Stomach (tissue), 9 donors: ENCODE data around the gene HLA-DRA. TPM values are rescaled to one million over a fixed set of nuclear protein-coding genes. Genes with fewer than 3 reads are reported as not detected.
A peak's percentile ranks its signal among the peaks of the same experiment; 100 is the strongest.
"Not testable (repeated sequence)": the region's sequence is repeated elsewhere in the genome, so short reads cannot be mapped to it uniquely, and the experiment has no call there.

Experiments used
- DNase-seq, 2 donors: peaks; one replicate each; pipeline versions ENCODE4 v3.0.0 to v3.0.0-alpha.2; 2013 to 2019
- H3K27ac ChIP-seq, 5 donors: fragments of 200-600 bp in 4 of 5; sonication (generic) in 4 of 5; one replicate each; pipeline ENCODE4 v1.5.1; 2013 to 2019; ENCODE audit warnings: mild to moderate bottlenecking in 1 of 5, moderate library complexity in 1 of 5
- H3K27me3 ChIP-seq, 3 donors: fragments of 200-600 bp; sonication (generic); one replicate each; pipeline ENCODE4 v1.5.1; 2017 to 2019; ENCODE audit warnings: mixed run types in 1 of 3
- H3K36me3 ChIP-seq, 4 donors: fragments of 200-600 bp; sonication (generic); 1 replicate in 3 of 4; 2 replicates in 1 of 4; pipeline ENCODE4 v1.5.1; 2016 to 2019
- H3K4me1 ChIP-seq, 4 donors: fragments of 200-600 bp; sonication (generic); one replicate each; pipeline ENCODE4 v1.5.1; 2016 to 2019
- H3K4me3 ChIP-seq, 4 donors: fragments of 200-600 bp; sonication (generic) in 3 of 4; one replicate each; pipeline ENCODE4 v1.5.1; 2016 to 2019; ENCODE audit warnings: mild to moderate bottlenecking in 1 of 4
- H3K9me3 ChIP-seq, 4 donors: fragments of 200-600 bp; sonication (generic); one replicate each; pipeline ENCODE4 v1.5.1; 2016 to 2019
- CTCF ChIP-seq, 7 experiments: fragments of 450-650 bp in 4 of 7; fragments of 200-600 bp in 3 of 7; sonication (generic) in 3 of 7; IDR thresholded peaks; one replicate each; pipeline ENCODE4 v1.5.1; 2016 to 2019; ENCODE audit warnings: antibody characterized with exemption in 7 of 7, control low read depth in 2 of 7, mild to moderate bottlenecking in 1 of 7
- EP300 ChIP-seq: sonication (generic); formaldehyde crosslinking; IDR thresholded peaks from one replicate; pipeline ENCODE4 v1.6.1; 2017; ENCODE audit warnings: antibody characterized with exemption
- POLR2A ChIP-seq, 4 donors: fragments of 450-650 bp; IDR thresholded peaks; one replicate each; pipeline ENCODE4 v1.6.1; 2016; ENCODE audit warnings: antibody characterized with exemption in 4 of 4, control low read depth in 2 of 4, mild to moderate bottlenecking in 1 of 4, moderate library complexity in 1 of 4
- POLR2AphosphoS5 ChIP-seq, 3 donors: sonication (generic); formaldehyde crosslinking; IDR thresholded peaks; one replicate each; pipeline ENCODE4 v1.6.1; 2016; ENCODE audit warnings: antibody characterized with exemption in 3 of 3
- WGBS, 5 donors: extraction: QIAGEN DNeasy Blood & Tissue Kit in 3 of 5; methylation state at CpG; one replicate each; pipeline versions ENCODE4 v1.1.5 to v1.1.7; 2013 to 2018; 5-methylcytosine and 5-hydroxymethylcytosine counted together
- intact Hi-C: fragments of 100-400 bp; cut with DNase I; formaldehyde crosslinking; loops from one replicate; pipeline ENCODE4 v1.15.1; 2023; ENCODE audit warnings: low total_unique reads
- polyA plus RNA-seq, 3 donors: library from polyadenylated mRNA; stranded (reverse); fragments of 200-250 nt; gene quantifications; one replicate each; pipeline ENCODE4 v1.2.3, GENCODE V29; 2013
- total RNA-seq, 5 donors: library from RNA; depleted of rRNA; stranded (reverse); fragments of >200 nt; gene quantifications; one replicate each; pipeline versions ENCODE4 v1.1.0 to v1.2.3, GENCODE V29; 2014 to 2016
- donor health status: healthy with polysubstance abuse.
- donor health status: Bipolar disorder and iron deficiency.
- donor health status: healthy.

Gene HLA-DRA
- total and polyA plus RNA-seq, 8 donors, result 25.8 to 252 (median 92.7) TPM

DNA sequence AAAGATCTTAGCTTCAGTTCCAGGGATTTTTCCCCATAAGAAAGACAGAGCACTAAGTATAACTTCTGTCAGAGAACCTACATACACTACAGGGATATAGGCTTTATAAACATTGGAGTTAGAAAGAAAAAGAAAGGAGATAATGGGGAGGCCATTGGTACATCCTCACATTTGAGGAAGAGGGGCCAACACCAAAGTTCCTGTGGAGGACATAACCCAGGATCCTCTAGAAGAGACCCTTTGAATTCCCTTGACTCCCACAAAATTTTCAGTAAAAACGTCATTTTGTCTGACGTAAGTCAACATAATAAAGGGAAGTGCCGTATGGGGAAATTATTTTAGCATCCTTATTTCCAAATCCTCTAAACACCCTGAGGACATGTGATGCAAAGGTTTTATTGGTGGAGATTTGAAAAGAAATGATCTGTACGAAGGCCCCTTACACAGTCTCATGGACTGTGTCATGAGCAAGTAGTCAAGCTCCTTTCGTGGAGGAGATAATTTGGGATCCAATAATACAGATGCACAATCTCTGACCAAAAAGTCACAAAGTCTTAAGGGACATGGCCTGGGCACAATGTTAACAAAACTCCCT, 33.2 kb downstream of the HLA-DRA start:
- TF ChIP-seq POLR2A (IDR thresholded peaks at IDR 0.05) (no peak), CTCF (IDR thresholded peaks at IDR 0.05) (no peak), POLR2AphosphoS5 (IDR thresholded peaks at IDR 0.05) (no peak), EP300 (no peak)
- intact Hi-C loops, result no loop called here
- Histone ChIP-seq H3K36me3 (no peaks in the 10 kb centered on the region), H3K27ac (peak overlapping the region in 2 of 5 donors; percentile 22 to 71), H3K4me1 (no peaks in the 10 kb centered on the region), H3K27me3 (peaks cover 0 to 4% (median 0%) of the 10 kb centered on the region in 3 donors), H3K4me3 (no peak overlapping the region), H3K9me3 (peaks cover 0 to 3% (median 0%) of the 10 kb centered on the region in 4 donors)
- WGBS, 5 donors, result 61 to 80% (median 66%) methylated on average over 5 of the region's 5 CpGs
- no peak for DNase-seq

GRCh38 chr6:32473376-32474348, 34.0 kb downstream of the HLA-DRA start:
- DNase-seq, H3K27me3 ChIP-seq, H3K36me3 ChIP-seq, intact Hi-C loops, H3K4me3 ChIP-seq, H3K4me1 ChIP-seq: not testable (repeated sequence)
- WGBS, 5 donors, result 44 to 53% (median 52%) methylated on average over 8 to 10 of the region's 10 CpGs
- Histone ChIP-seq H3K9me3 (peaks cover 0 to 11% (median 0%) of the 10 kb centered on the region in 4 donors), H3K27ac (peak overlapping the region in 3 of 5 donors; percentile 22 to 71 (median 41))

GRCh38 chr6:32475392-32476206, 35.9 kb downstream of the HLA-DRA start:
- Histone ChIP-seq H3K9me3 (peaks cover 0 to 12% (median 0%) of the 10 kb centered on the region in 4 donors), H3K36me3 (no peaks in the 10 kb centered on the region), H3K4me1 (no peaks in the 10 kb centered on the region), H3K27me3 (peaks cover 0 to 4% (median 0%) of the 10 kb centered on the region in 3 donors), H3K27ac (no peak overlapping the region), H3K4me3 (no peak overlapping the region)
- DNase-seq, result no peak
- intact Hi-C loops, result no loop called here
- TF ChIP-seq POLR2A (IDR thresholded peaks at IDR 0.05) (no peak), EP300 (no peak), POLR2AphosphoS5 (IDR thresholded peaks at IDR 0.05) (no peak), CTCF (IDR thresholded peaks at IDR 0.05) (no peak)
- WGBS, 5 donors, result 78 to 84% (median 82%) methylated on average over 13 of the region's 13 CpGs

- H3K27me3 ChIP-seq, result peaks cover 0 to 7% (median 0%) of the 10 kb centered on the region in 3 donors
- intact Hi-C loops, result no loop called here
- H3K27ac ChIP-seq, result no peak overlapping the region
- H3K36me3 ChIP-seq, result no peaks in the 10 kb centered on the region
- H3K9me3 ChIP-seq, result no peaks in the 10 kb centered on the region
- WGBS, 5 donors, result 58 to 70% (median 65%) methylated on average over 23 to 26 of the region's 26 CpGs
- no peak for DNase-seq
- H3K4me3 ChIP-seq, result no peak overlapping the region
- TF ChIP-seq CTCF (IDR thresholded peaks at IDR 0.05), result no peak
- no peak for TF ChIP-seq POLR2AphosphoS5 (IDR thresholded peaks at IDR 0.05)
- TF ChIP-seq POLR2A (IDR thresholded peaks at IDR 0.05), result no peak
- no peak for TF ChIP-seq EP300
- H3K4me1 ChIP-seq, result no peaks in the 10 kb centered on the region
Observed at GRCh38 chr6:32483968-32484613, 44.4 kb downstream of the HLA-DRA start.
